ENCODE results near the gene DNAH14. TPM values are rescaled to one million over a fixed set of nuclear protein-coding genes. Genes with fewer than 3 reads are reported as not detected.
"Not testable (repeated sequence)": the region's sequence is repeated elsewhere in the genome, so short reads cannot be mapped to it uniquely, and the experiment has no call there.

Gene DNAH14
- 1 to 10 TPM; 2.6 to 5.6 TPM for total RNA-seq

- ATAC-seq (replicated peaks in 1 of 2), result peak; percentile 77 to 80
- H3K36me3 Mint-ChIP-seq (ENCODE audit: insufficient read depth in 2 of 2), result peaks cover 18 to 22% of the 10 kb centered on the region in 2 donors
- peaks cover 12 to 14% of the 10 kb centered on the region in 2 donors for H3K9me3 Mint-ChIP-seq
- peak; percentile 21 to 50 for DNase-seq
- H3K27me3 Mint-ChIP-seq (ENCODE audit: low read depth), result peaks cover 19% of the 10 kb centered on the region
- H3K4me3 Mint-ChIP-seq, result peak within 1 kb of the TSS; percentile 66 to 79
- no peaks in the 10 kb centered on the region for H3K4me1 Mint-ChIP-seq (ENCODE audit: low read depth)
- no peak within 1 kb of the TSS for H3K27ac Mint-ChIP-seq
Measured at GRCh38 chr1:224929335-224930237, at the start of gene DNAH14. Gene DNAH14 (plus strand): TSS chr1:224929675. CDS start chr1:224952703, 23,028 bp downstream.

- Mint-ChIP-seq H3K9me3 (peaks cover 3 to 7% of the 10 kb centered on the region in 2 donors), H3K4me3 (no peak overlapping the region), H3K36me3 (ENCODE audit: insufficient read depth in 2 of 2) (peaks cover under 1 to 2% of the 10 kb centered on the region in 2 donors), H3K27ac (no peak overlapping the region), H3K27me3 (ENCODE audit: low read depth) (peaks cover 4% of the 10 kb centered on the region), H3K4me1 (ENCODE audit: low read depth) (no peaks in the 10 kb centered on the region)
- DNase-seq, result no peak
- ATAC-seq (replicated peaks in 1 of 2), result no peak
Measured at GRCh38 chr1:224880593-224881307, 48.7 kb upstream of the DNAH14 start.

- not testable (repeated sequence) for H3K4me1 Mint-ChIP-seq (ENCODE audit: low read depth); DNase-seq; H3K36me3 Mint-ChIP-seq (ENCODE audit: insufficient read depth in 2 of 2); H3K4me3 Mint-ChIP-seq; H3K27me3 Mint-ChIP-seq (ENCODE audit: low read depth); H3K27ac Mint-ChIP-seq; ATAC-seq (replicated peaks in 1 of 2)
- H3K9me3 Mint-ChIP-seq, result peaks cover 8 to 11% of the 10 kb centered on the region in 2 donors
Measured at GRCh38 chr1:224881308-224881692, 48.2 kb upstream of the DNAH14 start.

GRCh38 chr1:224881762-224882211 is 47.7 kb upstream of the DNAH14 start:
- ATAC-seq (replicated peaks in 1 of 2) (no peak), DNase-seq (no peak)
- H3K27ac Mint-ChIP-seq, result no peak overlapping the region
- peaks cover 5 to 7% of the 10 kb centered on the region in 2 donors for H3K36me3 Mint-ChIP-seq (ENCODE audit: insufficient read depth in 2 of 2)
- H3K4me1 Mint-ChIP-seq (ENCODE audit: low read depth), result no peaks in the 10 kb centered on the region
- H3K4me3 Mint-ChIP-seq, result no peak overlapping the region
- peaks cover 12% of the 10 kb centered on the region for H3K27me3 Mint-ChIP-seq (ENCODE audit: low read depth)
- peaks cover 9 to 11% of the 10 kb centered on the region in 2 donors for H3K9me3 Mint-ChIP-seq

- DNase-seq, result no peak
- no peak for ATAC-seq (replicated peaks in 1 of 2)
- Mint-ChIP-seq H3K27ac (no peak overlapping the region), H3K9me3 (peaks cover 9 to 11% of the 10 kb centered on the region in 2 donors), H3K27me3 (ENCODE audit: low read depth) (peaks cover 12% of the 10 kb centered on the region), H3K4me1 (ENCODE audit: low read depth) (no peaks in the 10 kb centered on the region), H3K36me3 (ENCODE audit: insufficient read depth in 2 of 2) (peaks cover 5 to 7% of the 10 kb centered on the region in 2 donors), H3K4me3 (no peak overlapping the region)
Measured at GRCh38 chr1:224882264-224882663, 47.2 kb upstream of the DNAH14 start.

- ATAC-seq (replicated peaks in 1 of 2) (no peak), DNase-seq (no peak)
- no peak overlapping the region for H3K27ac Mint-ChIP-seq
- H3K27me3 Mint-ChIP-seq (ENCODE audit: low read depth), result peaks cover 12% of the 10 kb centered on the region
- no peaks in the 10 kb centered on the region for H3K4me1 Mint-ChIP-seq (ENCODE audit: low read depth)
- peaks cover 9 to 11% of the 10 kb centered on the region in 2 donors for H3K9me3 Mint-ChIP-seq
- H3K36me3 Mint-ChIP-seq (ENCODE audit: insufficient read depth in 2 of 2), result peaks cover 5 to 7% of the 10 kb centered on the region in 2 donors
- no peak overlapping the region for H3K4me3 Mint-ChIP-seq
Measured at GRCh38 chr1:224883091-224883490, 46.4 kb upstream of the DNAH14 start.

GRCh38 chr1:224884361-224884801 is 45.1 kb upstream of the DNAH14 start:
- H3K27ac Mint-ChIP-seq, result no peak overlapping the region
- H3K4me1 Mint-ChIP-seq (ENCODE audit: low read depth), result no peaks in the 10 kb centered on the region
- ATAC-seq (replicated peaks in 1 of 2), result no peak
- peaks cover 5 to 7% of the 10 kb centered on the region in 2 donors for H3K36me3 Mint-ChIP-seq (ENCODE audit: insufficient read depth in 2 of 2)
- DNase-seq, result no peak
- peaks cover 9 to 11% of the 10 kb centered on the region in 2 donors for H3K9me3 Mint-ChIP-seq
- no peak overlapping the region for H3K4me3 Mint-ChIP-seq
- peaks cover 12% of the 10 kb centered on the region for H3K27me3 Mint-ChIP-seq (ENCODE audit: low read depth)

- not testable (repeated sequence) for H3K36me3 Mint-ChIP-seq (ENCODE audit: insufficient read depth in 2 of 2); H3K4me3 Mint-ChIP-seq; H3K4me1 Mint-ChIP-seq (ENCODE audit: low read depth); H3K27ac Mint-ChIP-seq; DNase-seq; ATAC-seq (replicated peaks in 1 of 2)
- Mint-ChIP-seq H3K27me3 (ENCODE audit: low read depth) (peaks cover 12% of the 10 kb centered on the region), H3K9me3 (peaks cover 9 to 11% of the 10 kb centered on the region in 2 donors)
Measured at GRCh38 chr1:224885376-224885775, 44.1 kb upstream of the DNAH14 start.

GRCh38 chr1:224894915-224895314 is 34.6 kb upstream of the DNAH14 start:
- no peak for ATAC-seq (replicated peaks in 1 of 2)
- no peak for DNase-seq

GRCh38 chr1:224896130-224896781 is 33.2 kb upstream of the DNAH14 start:
- ATAC-seq (replicated peaks in 1 of 2) (no peak), DNase-seq (no peak)
- Mint-ChIP-seq H3K9me3 (peaks cover 0 to 5% of the 10 kb centered on the region in 2 donors), H3K4me1 (ENCODE audit: low read depth) (no peaks in the 10 kb centered on the region), H3K27me3 (ENCODE audit: low read depth) (no peaks in the 10 kb centered on the region), H3K4me3 (no peak overlapping the region), H3K36me3 (ENCODE audit: insufficient read depth in 2 of 2) (no peaks in the 10 kb centered on the region), H3K27ac (no peak overlapping the region)

More at GRCh38 chr1:224894915-224895314, 34.6 kb upstream of the DNAH14 start:
- Mint-ChIP-seq H3K27me3 (ENCODE audit: low read depth) (no peaks in the 10 kb centered on the region), H3K27ac (no peak overlapping the region), H3K9me3 (peaks cover 0 to 5% of the 10 kb centered on the region in 2 donors), H3K4me1 (ENCODE audit: low read depth) (no peaks in the 10 kb centered on the region), H3K4me3 (no peak overlapping the region), H3K36me3 (ENCODE audit: insufficient read depth in 2 of 2) (no peaks in the 10 kb centered on the region)

- no peak overlapping the region for H3K27ac Mint-ChIP-seq
- H3K36me3 Mint-ChIP-seq (ENCODE audit: insufficient read depth in 2 of 2), result no peaks in the 10 kb centered on the region
- DNase-seq (no peak), ATAC-seq (replicated peaks in 1 of 2) (no peak)
- no peak overlapping the region for H3K4me3 Mint-ChIP-seq
- H3K4me1 Mint-ChIP-seq (ENCODE audit: low read depth), result no peaks in the 10 kb centered on the region
- H3K27me3 Mint-ChIP-seq (ENCODE audit: low read depth), result no peaks in the 10 kb centered on the region
- H3K9me3 Mint-ChIP-seq, result peaks cover 0 to 5% of the 10 kb centered on the region in 2 donors
Measured at GRCh38 chr1:224897529-224898327, 31.7 kb upstream of the DNAH14 start.

GRCh38 chr1:224898937-224899336 is 30.5 kb upstream of the DNAH14 start:
- H3K9me3 Mint-ChIP-seq, result peaks cover 0 to 5% of the 10 kb centered on the region in 2 donors
- DNase-seq (no peak), ATAC-seq (replicated peaks in 1 of 2) (no peak)
- no peaks in the 10 kb centered on the region for H3K36me3 Mint-ChIP-seq (ENCODE audit: insufficient read depth in 2 of 2)
- no peaks in the 10 kb centered on the region for H3K4me1 Mint-ChIP-seq (ENCODE audit: low read depth)
- H3K4me3 Mint-ChIP-seq, result no peak overlapping the region
- H3K27me3 Mint-ChIP-seq (ENCODE audit: low read depth), result no peaks in the 10 kb centered on the region
- H3K27ac Mint-ChIP-seq, result no peak overlapping the region
